BLaER1 (cell line): ENCODE measurements around the gene HS6ST3.

Experiments used
- H3K27ac ChIP-seq: shearing (Covaris generic); formaldehyde crosslinking; 2 replicates; pipeline ENCODE4 v1.8.1; 2022
- H3K27me3 ChIP-seq: shearing (Covaris generic); formaldehyde crosslinking; 2 replicates; pipeline ENCODE4 v1.8.1; 2022
- H3K36me3 ChIP-seq: shearing (Covaris generic); formaldehyde crosslinking; 2 replicates; pipeline ENCODE4 v1.8.1; 2022
- H3K4me1 ChIP-seq: shearing (Covaris generic); formaldehyde crosslinking; 2 replicates; pipeline ENCODE4 v1.8.1; 2022
- H3K4me2 ChIP-seq: shearing (Covaris generic); formaldehyde crosslinking; 2 replicates; pipeline ENCODE4 v1.8.1; 2022
- H3K4me3 ChIP-seq: shearing (Covaris generic); formaldehyde crosslinking; 2 replicates; pipeline ENCODE4 v1.8.1; 2022
- H3K9ac ChIP-seq: shearing (Covaris generic); formaldehyde crosslinking; 2 replicates; pipeline ENCODE4 v1.8.1; 2022
- H3K9me3 ChIP-seq: shearing (Covaris generic); formaldehyde crosslinking; 2 replicates; pipeline ENCODE4 v1.8.1; 2022
- H4K20me1 ChIP-seq: shearing (Covaris generic); formaldehyde crosslinking; 2 replicates; pipeline ENCODE4 v1.8.1; 2022
- Cebpa-rat ChIP-seq: shearing (Covaris generic); IDR thresholded peaks from 2 replicates; pipeline ENCODE4 v1.8.1; 2022

Gene HS6ST3

DNA sequence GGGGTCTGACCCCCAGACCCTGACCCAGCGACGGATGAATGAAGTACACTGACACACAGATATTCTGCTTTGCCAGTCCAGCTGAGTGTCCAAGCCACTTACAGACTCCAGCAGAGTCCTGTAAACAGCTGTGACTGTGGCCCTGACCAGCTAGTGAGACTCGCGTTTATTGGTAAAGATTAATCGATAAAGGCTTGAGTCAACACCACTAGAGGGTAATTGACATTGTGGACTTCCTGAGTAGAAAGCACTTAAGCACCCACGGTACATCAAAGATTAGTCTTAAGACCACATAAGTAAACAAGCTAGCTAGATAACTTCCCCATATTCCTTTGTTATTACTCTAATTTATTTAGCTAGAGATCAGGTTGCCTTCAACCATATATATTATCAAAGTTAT is 758.4 kb downstream of the HS6ST3 start:
- no peak overlapping the region for H3K4me3 ChIP-seq
- no peaks in the 10 kb centered on the region for H4K20me1 ChIP-seq
- H3K27ac ChIP-seq = no peak overlapping the region
- no peaks in the 10 kb centered on the region for H3K4me1 ChIP-seq
- H3K9me3 ChIP-seq = peaks cover 4% of the 10 kb centered on the region; the same call in 1 of the 2 replicates
- no peak overlapping the region for H3K9ac ChIP-seq
- no peaks in the 10 kb centered on the region for H3K36me3 ChIP-seq
- TF ChIP-seq Cebpa-rat = no peak
- H3K27me3 ChIP-seq = no peaks in the 10 kb centered on the region
- H3K4me2 ChIP-seq = no peak overlapping the region

GRCh38 chr13:96849091-96849490 is 759.2 kb downstream of the HS6ST3 start:
- H3K4me2 ChIP-seq = no peak overlapping the region
- no peak overlapping the region for H3K4me3 ChIP-seq
- H3K9ac ChIP-seq = no peak overlapping the region
- no peak for TF ChIP-seq Cebpa-rat
- no peaks in the 10 kb centered on the region for H3K27me3 ChIP-seq
- peaks cover 8% of the 10 kb centered on the region; the same call in 1 of the 2 replicates for H3K9me3 ChIP-seq
- H3K36me3 ChIP-seq = no peaks in the 10 kb centered on the region
- H4K20me1 ChIP-seq = no peaks in the 10 kb centered on the region
- H3K4me1 ChIP-seq = no peaks in the 10 kb centered on the region
- H3K27ac ChIP-seq = no peak overlapping the region

DNA sequence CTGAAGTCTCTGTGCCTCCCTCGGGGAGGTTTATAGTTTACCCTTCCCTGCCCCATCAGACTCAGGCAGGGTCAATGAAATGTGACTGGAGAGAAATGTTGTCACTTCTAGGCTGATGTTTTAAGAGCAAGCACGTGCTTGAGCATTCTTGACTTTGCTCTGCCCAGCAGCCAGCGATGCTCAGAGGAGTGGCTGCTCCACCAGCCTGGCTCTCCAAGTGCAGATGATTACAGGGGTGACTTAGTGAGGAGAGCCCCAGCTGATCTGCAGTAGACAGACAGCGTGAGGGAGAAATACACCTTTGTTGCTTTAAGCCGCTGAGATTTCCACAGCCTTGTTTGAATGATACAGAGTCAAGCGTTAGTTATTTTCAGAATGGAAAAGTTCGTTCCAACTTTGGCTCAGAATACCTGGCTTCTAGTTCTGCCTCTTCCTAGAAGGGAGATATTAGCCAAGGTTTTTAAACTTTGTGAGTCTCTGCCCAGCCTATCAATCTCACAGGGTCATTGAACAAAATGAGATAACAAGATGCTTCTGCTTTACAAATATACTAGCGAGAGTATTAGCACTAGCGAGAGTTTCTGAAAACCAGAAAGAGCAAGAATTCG is 760.7 kb downstream of the HS6ST3 start:
- H3K36me3 ChIP-seq = no peaks in the 10 kb centered on the region
- H4K20me1 ChIP-seq = no peaks in the 10 kb centered on the region
- H3K4me2 ChIP-seq = no peak overlapping the region
- H3K4me1 ChIP-seq = no peaks in the 10 kb centered on the region
- H3K9me3 ChIP-seq = peaks cover 8% of the 10 kb centered on the region; the same call in 1 of the 2 replicates
- H3K27ac ChIP-seq = no peak overlapping the region
- no peak for TF ChIP-seq Cebpa-rat
- no peaks in the 10 kb centered on the region for H3K27me3 ChIP-seq
- H3K9ac ChIP-seq = no peak overlapping the region
- H3K4me3 ChIP-seq = no peak overlapping the region

- TF ChIP-seq Cebpa-rat = no peak
- H3K9ac ChIP-seq = no peak overlapping the region
- no peaks in the 10 kb centered on the region for H4K20me1 ChIP-seq
- H3K9me3 ChIP-seq = peaks cover 8% of the 10 kb centered on the region; the same call in 1 of the 2 replicates
- no peak overlapping the region for H3K27ac ChIP-seq
- no peak overlapping the region for H3K4me3 ChIP-seq
- no peaks in the 10 kb centered on the region for H3K4me1 ChIP-seq
- H3K36me3 ChIP-seq = no peaks in the 10 kb centered on the region
- H3K27me3 ChIP-seq = no peaks in the 10 kb centered on the region
- H3K4me2 ChIP-seq = no peak overlapping the region
Measured at GRCh38 chr13:96851856-96852445, 762.0 kb downstream of the HS6ST3 start.

GRCh38 chr13:96858133-96858826 is 768.4 kb downstream of the HS6ST3 start:
- no peak overlapping the region for H3K4me3 ChIP-seq
- H4K20me1 ChIP-seq = no peaks in the 10 kb centered on the region
- H3K4me2 ChIP-seq = no peak overlapping the region
- no peak for TF ChIP-seq Cebpa-rat
- peaks cover 5% of the 10 kb centered on the region; the same call in 1 of the 2 replicates for H3K9me3 ChIP-seq
- H3K27ac ChIP-seq = no peak overlapping the region
- no peaks in the 10 kb centered on the region for H3K36me3 ChIP-seq
- H3K4me1 ChIP-seq = no peaks in the 10 kb centered on the region
- H3K27me3 ChIP-seq = no peaks in the 10 kb centered on the region
- H3K9ac ChIP-seq = no peak overlapping the region

DNA sequence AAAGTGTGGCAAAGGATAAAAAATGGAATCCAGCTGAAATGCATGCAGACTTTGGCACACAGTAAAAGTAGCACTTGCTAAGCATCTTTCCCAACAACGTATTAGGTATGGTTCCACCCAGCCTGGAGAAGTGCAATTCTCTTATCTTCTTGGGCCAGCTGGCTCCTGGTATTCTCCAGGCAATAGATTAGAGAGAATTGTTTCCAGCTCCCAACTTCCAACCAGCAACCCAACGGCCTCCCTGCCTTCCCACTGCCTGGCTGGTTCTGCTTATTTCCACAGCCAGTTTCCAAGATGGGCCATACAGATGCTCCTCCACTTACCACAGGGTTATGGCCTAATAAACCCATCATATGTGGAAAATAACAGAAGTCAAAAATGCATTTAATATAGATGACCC is 771.0 kb downstream of the HS6ST3 start:
- H3K27ac ChIP-seq = no peak overlapping the region
- peaks cover 6% of the 10 kb centered on the region; the same call in 1 of the 2 replicates for H3K9me3 ChIP-seq
- no peak for TF ChIP-seq Cebpa-rat

GRCh38 chr13:96862093-96862492 is 772.2 kb downstream of the HS6ST3 start:
- peaks cover 6% of the 10 kb centered on the region; the same call in 1 of the 2 replicates for H3K9me3 ChIP-seq
- H4K20me1 ChIP-seq = no peaks in the 10 kb centered on the region
- no peaks in the 10 kb centered on the region for H3K27me3 ChIP-seq
- H3K36me3 ChIP-seq = no peaks in the 10 kb centered on the region
- H3K27ac ChIP-seq = no peak overlapping the region
- H3K4me2 ChIP-seq = no peak overlapping the region
- H3K9ac ChIP-seq = no peak overlapping the region
- H3K4me1 ChIP-seq = no peaks in the 10 kb centered on the region
- no peak for TF ChIP-seq Cebpa-rat
- H3K4me3 ChIP-seq = no peak overlapping the region

More for the DNA sequence above, 771.0 kb downstream of the HS6ST3 start:
- H3K36me3 ChIP-seq = no peaks in the 10 kb centered on the region
- no peak overlapping the region for H3K9ac ChIP-seq
- H3K4me3 ChIP-seq = no peak overlapping the region
- H4K20me1 ChIP-seq = no peaks in the 10 kb centered on the region
- H3K4me1 ChIP-seq = no peaks in the 10 kb centered on the region
- H3K27me3 ChIP-seq = no peaks in the 10 kb centered on the region
- H3K4me2 ChIP-seq = no peak overlapping the region

DNA sequence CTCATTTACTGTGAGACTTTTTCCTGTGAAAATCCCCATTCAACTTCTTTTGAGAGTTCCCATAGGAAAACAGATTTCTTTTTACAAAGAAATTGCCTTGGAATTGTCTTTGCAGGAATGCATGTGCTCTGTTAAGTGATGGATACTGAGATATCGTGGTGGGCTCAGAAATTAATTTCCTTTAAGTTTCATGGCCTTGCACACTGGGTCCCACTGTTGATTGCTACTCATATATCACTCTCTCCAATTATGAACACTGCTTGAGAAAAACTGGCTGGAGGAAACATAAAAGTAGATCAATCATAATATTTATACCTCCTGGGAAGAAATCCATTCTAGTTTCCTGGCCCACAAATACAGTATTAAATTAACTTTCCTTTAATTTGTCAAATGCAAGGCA is 773.1 kb downstream of the HS6ST3 start:
- Histone ChIP-seq H3K4me1 (no peaks in the 10 kb centered on the region), H3K4me2 (no peak overlapping the region), H3K9me3 (peaks cover 6% of the 10 kb centered on the region; the same call in 1 of the 2 replicates), H3K4me3 (no peak overlapping the region), H4K20me1 (no peaks in the 10 kb centered on the region), H3K36me3 (no peaks in the 10 kb centered on the region), H3K9ac (no peak overlapping the region), H3K27ac (no peak overlapping the region), H3K27me3 (no peaks in the 10 kb centered on the region)
- no peak for TF ChIP-seq Cebpa-rat

- Histone ChIP-seq H3K27me3 (no peaks in the 10 kb centered on the region), H3K9ac (no peak overlapping the region), H3K27ac (no peak overlapping the region), H3K9me3 (no peaks in the 10 kb centered on the region), H4K20me1 (no peaks in the 10 kb centered on the region), H3K4me2 (no peak overlapping the region), H3K4me3 (no peak overlapping the region), H3K4me1 (no peaks in the 10 kb centered on the region), H3K36me3 (no peaks in the 10 kb centered on the region)
- TF ChIP-seq Cebpa-rat = no peak
Measured at GRCh38 chr13:96871469-96871868, 781.6 kb downstream of the HS6ST3 start.

- no peak overlapping the region for H3K27ac ChIP-seq
- no peak overlapping the region for H3K4me2 ChIP-seq
- no peaks in the 10 kb centered on the region for H3K4me1 ChIP-seq
- H3K36me3 ChIP-seq = no peaks in the 10 kb centered on the region
- no peak overlapping the region for H3K4me3 ChIP-seq
- TF ChIP-seq Cebpa-rat = no peak
- no peaks in the 10 kb centered on the region for H4K20me1 ChIP-seq
- no peaks in the 10 kb centered on the region for H3K9me3 ChIP-seq
- H3K27me3 ChIP-seq = no peaks in the 10 kb centered on the region
- H3K9ac ChIP-seq = no peak overlapping the region
Measured at GRCh38 chr13:96880419-96880818, 790.5 kb downstream of the HS6ST3 start.
